HFFc6 (cell line): ENCODE results near the gene LARGE1. TPM values are rescaled to one million over a fixed set of nuclear protein-coding genes. Genes with fewer than 3 reads are reported as not detected.

Source experiments
- DNase-seq: peaks from one replicate; pipeline ENCODE4 v3.0.0-alpha.2; 2018
- H3K27ac Mint-ChIP-seq: 2 replicates; pipeline ENCODE4 v1.8.0; 2020; ENCODE audit warnings: mild to moderate bottlenecking, mixed read lengths
- H3K27me3 Mint-ChIP-seq: 2 replicates; pipeline ENCODE4 v1.8.0; 2021; ENCODE audit warnings: mild to moderate bottlenecking, moderate library complexity, mixed read lengths; ENCODE audit not compliant: insufficient read depth
- H3K36me3 Mint-ChIP-seq: 2 replicates; pipeline ENCODE4 v1.8.0; 2021; ENCODE audit warnings: low read depth, mixed read lengths
- H3K4me1 Mint-ChIP-seq: 2 replicates; pipeline ENCODE4 v1.8.0; 2020; ENCODE audit warnings: low read depth, mixed read lengths
- H3K4me3 Mint-ChIP-seq: 2 replicates; pipeline ENCODE4 v1.8.0; 2020; ENCODE audit warnings: mild to moderate bottlenecking, moderate library complexity, mixed read lengths
- H3K9me3 Mint-ChIP-seq: 2 replicates; pipeline ENCODE4 v1.8.0; 2020; ENCODE audit warnings: mild to moderate bottlenecking, mixed read lengths
- total RNA-seq, 6 experiments: library from RNA; stranded (reverse); fragmentation: NEBNext Ultra II Directional; extraction: Animal tissue kit (Norgen Biotek cat#: 25700); gene quantifications; 2 replicates in 1 of 6; 3 replicates in 5 of 6; pipeline ENCODE4 v1.2.3, GENCODE V29; 2021
- TF ChIP-seq, protein P1 (sequence below): fragments of 200-600 bp; sonication (generic); IDR thresholded peaks from 2 replicates; pipeline ENCODE4 v1.5.0; 2021; ENCODE audit warnings: antibody characterized with exemption, mild to moderate bottlenecking

LARGE1 gene
- total RNA-seq, 6 experiments from 2014 or later: 4.9 to 7.3 (median 6.5) TPM

DNA sequence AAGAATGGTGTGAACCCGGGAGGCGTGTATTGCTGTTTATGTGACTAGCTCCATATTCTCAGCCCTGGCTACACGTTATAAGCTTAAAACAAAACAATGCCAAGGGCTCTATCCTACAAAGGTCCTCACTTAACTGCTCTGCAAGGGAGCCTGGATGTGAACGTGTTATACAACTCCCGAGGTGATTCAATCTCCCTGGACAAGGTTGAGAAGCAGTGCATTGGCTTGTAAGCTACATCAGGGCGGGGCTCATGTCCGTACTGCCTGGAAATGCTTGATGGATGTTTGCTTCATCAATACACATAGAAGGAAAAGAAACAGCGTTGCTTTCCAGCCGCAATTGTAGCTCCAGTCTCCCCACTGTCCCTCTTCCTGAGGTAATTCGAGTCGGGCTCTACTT, 605.2 kb downstream of the LARGE1 start:
- H3K4me1 Mint-ChIP-seq: no peaks in the 10 kb centered on the region
- peaks cover 24% of the 10 kb centered on the region for H3K9me3 Mint-ChIP-seq
- no peaks in the 10 kb centered on the region; the same call in 1 of the 2 replicates for H3K27me3 Mint-ChIP-seq
- H3K27ac Mint-ChIP-seq: no peak overlapping the region
- no peak for DNase-seq
- TF ChIP-seq, protein P1, sequence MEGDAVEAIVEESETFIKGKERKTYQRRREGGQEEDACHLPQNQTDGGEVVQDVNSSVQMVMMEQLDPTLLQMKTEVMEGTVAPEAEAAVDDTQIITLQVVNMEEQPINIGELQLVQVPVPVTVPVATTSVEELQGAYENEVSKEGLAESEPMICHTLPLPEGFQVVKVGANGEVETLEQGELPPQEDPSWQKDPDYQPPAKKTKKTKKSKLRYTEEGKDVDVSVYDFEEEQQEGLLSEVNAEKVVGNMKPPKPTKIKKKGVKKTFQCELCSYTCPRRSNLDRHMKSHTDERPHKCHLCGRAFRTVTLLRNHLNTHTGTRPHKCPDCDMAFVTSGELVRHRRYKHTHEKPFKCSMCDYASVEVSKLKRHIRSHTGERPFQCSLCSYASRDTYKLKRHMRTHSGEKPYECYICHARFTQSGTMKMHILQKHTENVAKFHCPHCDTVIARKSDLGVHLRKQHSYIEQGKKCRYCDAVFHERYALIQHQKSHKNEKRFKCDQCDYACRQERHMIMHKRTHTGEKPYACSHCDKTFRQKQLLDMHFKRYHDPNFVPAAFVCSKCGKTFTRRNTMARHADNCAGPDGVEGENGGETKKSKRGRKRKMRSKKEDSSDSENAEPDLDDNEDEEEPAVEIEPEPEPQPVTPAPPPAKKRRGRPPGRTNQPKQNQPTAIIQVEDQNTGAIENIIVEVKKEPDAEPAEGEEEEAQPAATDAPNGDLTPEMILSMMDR: no peak
- peaks cover 7% of the 10 kb centered on the region for H3K36me3 Mint-ChIP-seq
- H3K4me3 Mint-ChIP-seq: no peak overlapping the region

DNA sequence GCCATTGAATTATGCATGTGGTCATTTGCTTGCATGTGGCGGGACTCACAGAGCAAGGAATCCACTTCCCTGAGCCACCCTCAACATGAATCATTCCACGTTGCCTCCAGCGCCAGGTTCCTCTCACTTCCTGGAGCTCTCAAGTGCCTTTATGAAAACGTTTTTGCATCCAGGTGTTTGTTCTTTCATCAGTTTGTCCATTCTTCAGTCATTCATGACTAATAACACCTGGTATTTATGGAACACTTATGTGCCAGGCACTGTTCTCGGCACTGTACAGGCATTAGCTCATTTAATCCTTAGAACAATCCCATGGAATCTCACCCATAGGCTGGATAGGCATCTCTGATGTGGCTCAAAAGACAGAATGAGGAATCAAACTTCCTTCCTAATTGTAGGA, 606.0 kb downstream of the LARGE1 start:
- TF ChIP-seq, protein P1: no peak

GRCh38 chr22:33303099-33303498, 617.2 kb downstream of the LARGE1 start:
- Mint-ChIP-seq H3K27ac (no peak overlapping the region), H3K27me3 (no peaks in the 10 kb centered on the region; the same call in 1 of the 2 replicates), H3K9me3 (peaks cover 14% of the 10 kb centered on the region; the same call in 1 of the 2 replicates), H3K4me3 (no peak overlapping the region), H3K36me3 (no peaks in the 10 kb centered on the region), H3K4me1 (no peaks in the 10 kb centered on the region)
- DNase-seq: no peak
- TF ChIP-seq, protein P1: no peak

More for the DNA sequence above, 606.0 kb downstream of the LARGE1 start:
- DNase-seq: no peak
- Mint-ChIP-seq H3K27me3 (peaks cover 2% of the 10 kb centered on the region; the same call in 1 of the 2 replicates), H3K36me3 (peaks cover 7% of the 10 kb centered on the region), H3K4me3 (no peak overlapping the region), H3K4me1 (no peaks in the 10 kb centered on the region), H3K9me3 (peaks cover 27% of the 10 kb centered on the region), H3K27ac (no peak overlapping the region)

DNA sequence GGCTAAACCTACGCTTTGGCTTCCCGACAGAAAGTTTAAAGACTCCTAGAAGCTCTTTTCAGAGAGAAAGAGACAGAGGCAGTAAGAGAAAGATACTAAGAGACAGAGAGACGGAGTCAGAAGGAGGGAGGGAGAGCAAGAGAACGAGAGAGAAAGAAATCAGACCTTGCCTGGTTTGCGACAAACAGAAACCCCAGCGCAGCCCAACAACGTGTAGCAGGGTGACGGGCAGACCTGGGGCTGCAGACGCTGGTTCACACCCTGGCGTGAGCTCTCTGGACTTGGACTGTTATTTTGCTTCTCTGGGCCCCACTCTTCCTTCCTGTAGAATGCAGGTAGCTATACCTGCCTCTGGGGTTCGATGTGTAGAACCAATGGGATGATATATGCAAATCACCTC, 617.7 kb downstream of the LARGE1 start:
- H3K4me1 Mint-ChIP-seq: no peaks in the 10 kb centered on the region
- H3K27ac Mint-ChIP-seq: no peak overlapping the region
- DNase-seq: no peak
- H3K9me3 Mint-ChIP-seq: peaks cover 11% of the 10 kb centered on the region; the same call in 1 of the 2 replicates
- H3K27me3 Mint-ChIP-seq: no peaks in the 10 kb centered on the region; the same call in 1 of the 2 replicates
- TF ChIP-seq, protein P1: no peak
- H3K4me3 Mint-ChIP-seq: no peak overlapping the region
- no peaks in the 10 kb centered on the region for H3K36me3 Mint-ChIP-seq

DNA sequence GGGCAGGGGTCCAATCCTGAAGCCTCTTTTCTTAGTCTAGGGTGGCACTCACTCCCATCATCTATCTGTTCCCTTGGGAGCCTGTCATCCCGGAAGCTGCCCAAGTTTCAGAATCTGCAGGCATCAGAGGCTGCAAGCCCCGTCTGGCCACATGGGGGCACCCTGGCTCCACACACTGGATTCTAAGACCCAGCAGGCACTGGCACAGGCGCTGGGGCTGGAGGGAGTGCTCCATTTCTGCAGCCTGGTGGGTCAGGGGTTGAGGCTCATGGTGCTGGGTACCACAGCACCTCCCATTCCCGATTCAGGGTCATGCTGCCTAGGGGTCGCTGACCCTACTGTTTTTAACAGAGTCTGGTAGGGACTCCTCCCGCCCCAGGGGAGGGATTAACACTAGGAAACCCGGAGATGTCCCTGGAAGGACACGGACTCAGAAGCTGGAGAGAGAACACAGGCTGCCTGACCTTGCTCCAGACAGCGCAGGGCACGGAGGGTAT, 618.2 kb downstream of the LARGE1 start:
- DNase-seq: peak; percentile 58
- no peak overlapping the region for H3K27ac Mint-ChIP-seq
- TF ChIP-seq, protein P1: peak; percentile 90
- H3K27me3 Mint-ChIP-seq: no peaks in the 10 kb centered on the region; the same call in 1 of the 2 replicates
- peaks cover 6% of the 10 kb centered on the region; the same call in 1 of the 2 replicates for H3K9me3 Mint-ChIP-seq
- no peak overlapping the region for H3K4me3 Mint-ChIP-seq
- no peaks in the 10 kb centered on the region for H3K36me3 Mint-ChIP-seq
- H3K4me1 Mint-ChIP-seq: no peaks in the 10 kb centered on the region
